Measurements from ENCODE around the gene APOB.

DNA sequence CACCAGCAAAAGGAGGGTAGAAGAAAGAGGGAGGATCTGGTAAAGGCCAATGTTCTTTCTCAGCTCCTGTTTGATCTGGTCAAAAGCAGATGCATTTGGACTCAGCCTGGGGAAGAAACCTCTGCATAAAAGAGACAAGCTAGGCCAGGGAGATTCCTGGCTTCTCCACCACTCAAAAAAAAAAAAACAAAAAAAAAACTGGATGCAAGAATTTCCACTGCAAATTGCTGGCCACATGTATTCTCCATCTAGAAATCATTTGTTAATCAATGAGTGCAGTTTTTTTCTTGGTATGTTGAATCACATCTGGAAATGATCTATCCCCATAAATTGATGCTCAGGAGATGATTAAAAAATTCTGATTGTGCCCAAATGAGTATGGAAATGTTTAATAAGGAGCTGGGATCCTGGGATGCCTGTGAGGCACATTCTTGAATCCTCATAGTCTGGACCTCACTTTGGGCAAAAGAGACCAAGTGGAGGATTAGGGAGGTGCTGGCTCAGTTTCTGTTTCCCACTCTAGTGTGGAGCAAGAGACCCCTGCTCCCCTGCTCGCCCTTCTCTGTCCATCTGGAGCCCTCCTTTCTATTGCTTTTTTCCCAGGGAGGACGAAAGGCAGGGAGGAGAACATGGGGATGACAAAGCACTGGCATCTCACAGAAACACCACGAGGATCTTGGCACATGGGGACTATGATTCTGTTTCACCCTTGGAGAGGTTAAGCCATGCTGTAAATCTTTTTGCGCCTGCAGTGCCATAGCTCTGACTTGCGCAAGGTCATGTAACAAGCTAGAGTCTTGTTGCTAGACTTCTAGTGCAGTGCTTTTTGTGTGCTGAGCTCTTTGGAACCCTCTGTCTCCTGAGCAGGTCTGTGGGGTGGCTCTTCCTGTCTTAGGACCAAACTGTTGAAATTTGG is 57.6 kb downstream of the APOB start:
- TF ChIP-seq, protein P1, sequence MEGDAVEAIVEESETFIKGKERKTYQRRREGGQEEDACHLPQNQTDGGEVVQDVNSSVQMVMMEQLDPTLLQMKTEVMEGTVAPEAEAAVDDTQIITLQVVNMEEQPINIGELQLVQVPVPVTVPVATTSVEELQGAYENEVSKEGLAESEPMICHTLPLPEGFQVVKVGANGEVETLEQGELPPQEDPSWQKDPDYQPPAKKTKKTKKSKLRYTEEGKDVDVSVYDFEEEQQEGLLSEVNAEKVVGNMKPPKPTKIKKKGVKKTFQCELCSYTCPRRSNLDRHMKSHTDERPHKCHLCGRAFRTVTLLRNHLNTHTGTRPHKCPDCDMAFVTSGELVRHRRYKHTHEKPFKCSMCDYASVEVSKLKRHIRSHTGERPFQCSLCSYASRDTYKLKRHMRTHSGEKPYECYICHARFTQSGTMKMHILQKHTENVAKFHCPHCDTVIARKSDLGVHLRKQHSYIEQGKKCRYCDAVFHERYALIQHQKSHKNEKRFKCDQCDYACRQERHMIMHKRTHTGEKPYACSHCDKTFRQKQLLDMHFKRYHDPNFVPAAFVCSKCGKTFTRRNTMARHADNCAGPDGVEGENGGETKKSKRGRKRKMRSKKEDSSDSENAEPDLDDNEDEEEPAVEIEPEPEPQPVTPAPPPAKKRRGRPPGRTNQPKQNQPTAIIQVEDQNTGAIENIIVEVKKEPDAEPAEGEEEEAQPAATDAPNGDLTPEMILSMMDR (IDR thresholded peaks at IDR 0.05; ENCODE audit: borderline replicate concordance, extremely low read depth, low read length, poor library complexity, severe bottlenecking) = no peak
- TF ChIP-seq EZH2 (IDR thresholded peaks at IDR 0.05; ENCODE audit: borderline replicate concordance, low read depth, low read length, severe bottlenecking) = no peak

Data from DND-41 (cell line).